ENCODE measurements around the gene STAMBPL1. TPM values are rescaled to one million over a fixed set of nuclear protein-coding genes. Genes with fewer than 3 reads are reported as not detected.

STAMBPL1 gene
- total RNA-seq, 1 donor: 35.3 TPM

GRCh38 chr10:88949912-88950837 is 70.1 kb downstream of the STAMBPL1 start:
- peak; percentile 71 for DNase-seq (ENCODE audit: low read depth)
- no peak for TF ChIP-seq CTCF (IDR thresholded peaks at IDR 0.05; ENCODE audit: insufficient read depth, low read length)
- no peak overlapping the region for H3K4me3 ChIP-seq (ENCODE audit: low read depth, low read length)

GRCh38 chr10:88952647-88953111 is 72.6 kb downstream of the STAMBPL1 start, which contains the start of gene ACTA2:
ACTA2 (minus strand) TSS chr10:88952773; CDS start chr10:88948930, 3,843 bp downstream.
- DNase-seq (ENCODE audit: low read depth): peak; percentile 46
- peak within 1 kb of the TSS; percentile 2 for H3K4me3 ChIP-seq (ENCODE audit: low read depth, low read length)
- no peak for TF ChIP-seq CTCF (IDR thresholded peaks at IDR 0.05; ENCODE audit: insufficient read depth, low read length)

GRCh38 chr10:88953662-88954061 is 73.6 kb downstream of the STAMBPL1 start:
- no peak for DNase-seq (ENCODE audit: low read depth)
- no peak for TF ChIP-seq CTCF (IDR thresholded peaks at IDR 0.05; ENCODE audit: insufficient read depth, low read length)
- no peak overlapping the region for H3K4me3 ChIP-seq (ENCODE audit: low read depth, low read length)

GRCh38 chr10:88954458-88955083 is 74.5 kb downstream of the STAMBPL1 start:
- no peak for DNase-seq (ENCODE audit: low read depth)
- TF ChIP-seq CTCF (IDR thresholded peaks at IDR 0.05; ENCODE audit: insufficient read depth, low read length): no peak
- no peak overlapping the region for H3K4me3 ChIP-seq (ENCODE audit: low read depth, low read length)

GRCh38 chr10:88957381-88957780 is 77.3 kb downstream of the STAMBPL1 start:
- no peak for DNase-seq (ENCODE audit: low read depth)
- TF ChIP-seq CTCF (IDR thresholded peaks at IDR 0.05; ENCODE audit: insufficient read depth, low read length): no peak
- no peak overlapping the region for H3K4me3 ChIP-seq (ENCODE audit: low read depth, low read length)

GRCh38 chr10:88958721-88959120 is 78.7 kb downstream of the STAMBPL1 start:
- no peak for DNase-seq (ENCODE audit: low read depth)
- H3K4me3 ChIP-seq (ENCODE audit: low read depth, low read length): no peak overlapping the region
- TF ChIP-seq CTCF (IDR thresholded peaks at IDR 0.05; ENCODE audit: insufficient read depth, low read length): no peak

Data from fibroblast of the aortic adventitia (primary cell).